GM13976 (cell line): ENCODE data around the gene CSNK2A3.

Experiments used
- DNase-seq: peaks from one replicate; pipeline ENCODE4 v3.0.0; 2012; ENCODE audit warnings: low spot score
- in situ Hi-C: fragments of 300-500 bp; cut with MboI; formaldehyde crosslinking; loops from one replicate; pipeline ENCODE4 v1.12.0; 2022; ENCODE audit warnings: low sequenced_read_pairs, mixed read lengths, inconsistent platforms; ENCODE audit not compliant: unreplicated experiment
- TF ChIP-seq, protein P1 (sequence below): IDR thresholded peaks from 2 replicates; pipeline ENCODE4 v1.5.1; 2012; ENCODE audit warnings: borderline replicate concordance, mild to moderate bottlenecking; ENCODE audit not compliant: insufficient read depth; ENCODE audit errors: extremely low read depth, missing control alignments, control extremely low read depth

Gene CSNK2A3

DNA sequence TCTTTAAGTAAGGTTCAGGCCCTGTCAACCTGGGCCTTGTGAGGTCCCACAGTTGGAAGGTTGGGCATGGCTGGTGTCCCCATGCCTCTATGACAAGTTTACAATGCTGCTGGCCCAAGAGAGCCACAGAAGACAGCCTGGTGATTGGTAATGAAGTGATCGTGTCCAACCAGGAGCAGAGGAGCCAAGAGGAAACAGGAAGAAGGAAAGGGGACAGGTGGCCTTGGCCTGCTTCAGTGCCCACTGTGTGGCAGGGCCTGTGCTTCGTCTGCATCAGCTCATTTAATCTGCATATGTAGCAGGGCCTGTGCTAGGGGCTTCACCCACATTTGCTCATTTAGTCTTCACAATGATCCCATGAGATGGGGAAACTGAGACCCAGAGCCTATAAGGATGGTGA, 42.1 kb upstream of the CSNK2A3 start:
- DNase-seq, result no peak
- TF ChIP-seq, protein P1, sequence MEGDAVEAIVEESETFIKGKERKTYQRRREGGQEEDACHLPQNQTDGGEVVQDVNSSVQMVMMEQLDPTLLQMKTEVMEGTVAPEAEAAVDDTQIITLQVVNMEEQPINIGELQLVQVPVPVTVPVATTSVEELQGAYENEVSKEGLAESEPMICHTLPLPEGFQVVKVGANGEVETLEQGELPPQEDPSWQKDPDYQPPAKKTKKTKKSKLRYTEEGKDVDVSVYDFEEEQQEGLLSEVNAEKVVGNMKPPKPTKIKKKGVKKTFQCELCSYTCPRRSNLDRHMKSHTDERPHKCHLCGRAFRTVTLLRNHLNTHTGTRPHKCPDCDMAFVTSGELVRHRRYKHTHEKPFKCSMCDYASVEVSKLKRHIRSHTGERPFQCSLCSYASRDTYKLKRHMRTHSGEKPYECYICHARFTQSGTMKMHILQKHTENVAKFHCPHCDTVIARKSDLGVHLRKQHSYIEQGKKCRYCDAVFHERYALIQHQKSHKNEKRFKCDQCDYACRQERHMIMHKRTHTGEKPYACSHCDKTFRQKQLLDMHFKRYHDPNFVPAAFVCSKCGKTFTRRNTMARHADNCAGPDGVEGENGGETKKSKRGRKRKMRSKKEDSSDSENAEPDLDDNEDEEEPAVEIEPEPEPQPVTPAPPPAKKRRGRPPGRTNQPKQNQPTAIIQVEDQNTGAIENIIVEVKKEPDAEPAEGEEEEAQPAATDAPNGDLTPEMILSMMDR, result no peak
- in situ Hi-C loops, result no loop called here

GRCh38 chr11:11394241-11394640, 41.2 kb upstream of the CSNK2A3 start:
- TF ChIP-seq, protein P1, result no peak
- in situ Hi-C loops, result no loop called here

DNA sequence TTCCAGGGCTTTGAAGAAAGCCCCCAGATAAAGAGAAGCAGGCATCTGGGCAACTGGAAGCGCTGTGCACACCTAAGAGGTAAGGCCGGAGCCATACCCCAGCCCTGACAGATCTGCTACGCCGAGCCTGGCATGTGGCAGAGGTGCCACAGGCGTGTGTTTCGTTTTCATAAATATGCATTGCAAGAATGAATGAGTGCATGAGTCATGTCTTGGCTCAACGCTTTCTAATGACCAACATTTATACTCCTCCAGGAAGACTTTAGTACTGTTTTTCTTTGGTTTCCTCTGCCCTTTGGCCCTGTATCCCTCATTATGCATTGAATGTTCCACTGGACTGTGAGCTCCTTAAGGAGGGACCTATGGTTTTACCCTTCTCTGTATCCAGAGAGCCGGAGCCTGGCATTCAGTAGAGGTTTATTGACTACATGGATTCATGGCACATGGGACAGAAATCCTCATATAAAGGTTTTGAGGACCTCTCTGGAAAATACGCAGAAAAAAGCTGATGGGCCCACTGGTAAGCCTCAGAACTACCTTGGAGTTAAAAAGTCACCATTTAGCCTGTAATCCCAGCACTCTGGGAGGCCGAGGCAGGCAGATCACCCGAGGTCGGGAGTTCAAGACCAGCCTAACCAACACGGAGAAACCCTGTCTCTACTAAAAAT, 38.9 kb upstream of the CSNK2A3 start:
- no peak for DNase-seq
- TF ChIP-seq, protein P1, result no peak
- in situ Hi-C loops, result no loop called here

More at GRCh38 chr11:11394241-11394640, 41.2 kb upstream of the CSNK2A3 start:
- no peak for DNase-seq

GRCh38 chr11:11391169-11391568, 38.1 kb upstream of the CSNK2A3 start:
- in situ Hi-C loops, result no loop called here
- no peak for DNase-seq
- TF ChIP-seq, protein P1, result no peak

DNA sequence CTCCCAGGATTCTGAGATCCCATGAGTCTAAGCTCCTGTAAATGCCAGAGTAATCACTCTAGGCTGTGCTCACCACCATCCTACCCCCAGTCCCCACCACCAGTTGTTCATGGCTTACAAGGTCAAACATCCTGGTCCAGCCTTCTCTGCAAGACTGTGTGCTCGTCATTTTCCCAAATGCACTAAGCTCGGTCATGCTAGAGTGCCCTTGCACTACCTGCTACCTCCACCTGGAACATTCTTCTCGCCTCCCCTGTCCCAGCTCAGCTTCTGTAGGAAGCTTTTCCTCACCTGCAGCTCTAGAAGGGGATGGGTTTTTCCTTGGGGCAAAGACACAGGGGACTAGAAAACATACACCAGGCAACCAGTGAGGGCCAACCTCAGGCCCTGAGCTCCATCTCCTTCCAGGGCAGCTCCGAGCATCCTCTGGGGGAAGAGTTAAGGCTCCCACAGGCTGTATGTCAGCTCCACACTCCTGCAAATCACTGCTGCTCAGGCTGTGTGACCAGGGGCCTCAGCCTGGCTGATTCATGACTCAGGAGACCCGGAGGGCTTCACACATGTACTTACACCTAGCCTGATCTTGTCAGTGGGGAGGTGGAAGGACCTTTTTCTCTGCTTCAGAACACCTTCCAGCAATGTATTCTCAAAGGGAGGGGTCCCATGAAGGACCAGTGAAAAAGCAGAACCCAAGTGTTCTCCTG, 37.2 kb upstream of the CSNK2A3 start:
- no peak for DNase-seq
- in situ Hi-C loops, result no loop called here

GRCh38 chr11:11389238-11389637, 36.2 kb upstream of the CSNK2A3 start:
- TF ChIP-seq, protein P1, result no peak
- in situ Hi-C loops, result no loop called here
- DNase-seq, result no peak

More for the DNA sequence above, 37.2 kb upstream of the CSNK2A3 start:
- TF ChIP-seq, protein P1, result no peak
